HG03135 (cell line): ENCODE measurements around the gene INPP5D.
"Not testable (repeated sequence)": the region's sequence is repeated elsewhere in the genome, so short reads cannot be mapped to it uniquely, and the experiment has no call there.

Experiments used
- ATAC-seq: cut with Tn5 transposase; IDR thresholded peaks from one replicate; pipeline ENCODE4 v1.9.1; 2021; ENCODE audit warnings: mild to moderate bottlenecking, moderate library complexity; ENCODE audit not compliant: unreplicated experiment

INPP5D gene

GRCh38 chr2:233133239-233133638, 73.1 kb downstream of the INPP5D start:
- ATAC-seq: no peak

GRCh38 chr2:233135421-233135820, 75.3 kb downstream of the INPP5D start:
- no peak for ATAC-seq

GRCh38 chr2:233137040-233137439, 76.9 kb downstream of the INPP5D start:
- no peak for ATAC-seq

GRCh38 chr2:233140077-233140585, 80.0 kb downstream of the INPP5D start:
- no peak for ATAC-seq

GRCh38 chr2:233140978-233141377, 80.8 kb downstream of the INPP5D start:
- ATAC-seq: no peak

- no peak for ATAC-seq
These were observed 81.8 kb downstream of the INPP5D start for GRCh38 chr2:233141901-233142300.

GRCh38 chr2:233142355-233142897, 82.3 kb downstream of the INPP5D start:
- ATAC-seq: peak; percentile 79

- no peak for ATAC-seq
These were observed 83.7 kb downstream of the INPP5D start for GRCh38 chr2:233143700-233144331.

GRCh38 chr2:233145726-233146125, 85.6 kb downstream of the INPP5D start:
- no peak for ATAC-seq

- no peak for ATAC-seq
These were observed 86.1 kb downstream of the INPP5D start for GRCh38 chr2:233146194-233146593.

GRCh38 chr2:233147136-233147828, 87.1 kb downstream of the INPP5D start:
- ATAC-seq: no peak

GRCh38 chr2:233147829-233148167, 87.7 kb downstream of the INPP5D start:
- ATAC-seq: no peak

GRCh38 chr2:233148354-233148753, 88.2 kb downstream of the INPP5D start:
- no peak for ATAC-seq

GRCh38 chr2:233152541-233152940, 92.4 kb downstream of the INPP5D start:
- ATAC-seq: no peak

- no peak for ATAC-seq
These were observed 93.1 kb downstream of the INPP5D start for GRCh38 chr2:233153146-233153798.

GRCh38 chr2:233156001-233156400, 95.9 kb downstream of the INPP5D start:
- ATAC-seq: no peak

GRCh38 chr2:233156461-233156860, 96.3 kb downstream of the INPP5D start:
- ATAC-seq: not testable (repeated sequence)

- no peak for ATAC-seq
These were observed 101.6 kb downstream of the INPP5D start for GRCh38 chr2:233161730-233162129.

- no peak for ATAC-seq
These were observed 102.6 kb downstream of the INPP5D start for GRCh38 chr2:233162770-233163169.

GRCh38 chr2:233163486-233164103, 103.5 kb downstream of the INPP5D start:
- no peak for ATAC-seq

GRCh38 chr2:233164128-233164635, 104.0 kb downstream of the INPP5D start:
- ATAC-seq: no peak
